ENCODE results near the gene DENND2C.

The DENND2C gene

DNA sequence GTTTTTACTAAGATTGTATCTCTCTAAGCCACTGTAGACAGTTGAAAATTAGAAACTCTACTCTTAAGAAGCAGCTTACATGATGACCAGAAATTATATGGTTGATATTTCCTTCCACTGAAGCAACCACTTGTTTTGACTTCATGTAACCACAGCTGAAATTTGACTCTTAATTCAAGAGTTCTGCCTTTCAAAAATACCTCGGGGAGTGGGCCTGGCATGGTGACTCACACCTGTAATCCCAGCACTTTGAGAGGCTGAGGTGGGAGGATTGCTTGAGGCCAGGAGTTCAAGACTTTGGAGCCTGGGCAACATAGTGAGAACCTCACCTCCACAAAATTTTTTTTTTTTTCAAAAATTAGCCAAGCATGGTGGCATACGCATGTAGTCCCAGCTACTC lies 21.2 kb upstream of the DENND2C start:
- ChIA-PET POLR2A (no interaction called here), CTCF (no interaction called here)
- TF ChIP-seq CTBP1 (IDR thresholded peaks at IDR 0.05; ENCODE audit: borderline replicate concordance) (no peak), ELF4 (IDR thresholded peaks at IDR 0.05) (no peak), FOXA1 (IDR thresholded peaks at IDR 0.05) (no peak), FOXM1 (IDR thresholded peaks at IDR 0.05; ENCODE audit: borderline replicate concordance) (no peak), ZNF384 (IDR thresholded peaks at IDR 0.05) (no peak), BHLHE40 (IDR thresholded peaks at IDR 0.05; ENCODE audit: borderline replicate concordance) (no peak), SP1 (IDR thresholded peaks at IDR 0.05) (no peak), SUZ12 (IDR thresholded peaks at IDR 0.05) (no peak), HDGF (IDR thresholded peaks at IDR 0.05; ENCODE audit: borderline replicate concordance) (no peak), LEF1 (IDR thresholded peaks at IDR 0.05; ENCODE audit: borderline replicate concordance) (no peak), TARDBP (IDR thresholded peaks at IDR 0.05) (no peak), NFRKB (IDR thresholded peaks at IDR 0.05) (no peak), ARNT (IDR thresholded peaks at IDR 0.05) (no peak), L3MBTL2 (conservative IDR thresholded peaks at IDR 0.05) (no peak), FOXK2 (IDR thresholded peaks at IDR 0.05) (no peak)
- TF ChIP-seq, protein P1, sequence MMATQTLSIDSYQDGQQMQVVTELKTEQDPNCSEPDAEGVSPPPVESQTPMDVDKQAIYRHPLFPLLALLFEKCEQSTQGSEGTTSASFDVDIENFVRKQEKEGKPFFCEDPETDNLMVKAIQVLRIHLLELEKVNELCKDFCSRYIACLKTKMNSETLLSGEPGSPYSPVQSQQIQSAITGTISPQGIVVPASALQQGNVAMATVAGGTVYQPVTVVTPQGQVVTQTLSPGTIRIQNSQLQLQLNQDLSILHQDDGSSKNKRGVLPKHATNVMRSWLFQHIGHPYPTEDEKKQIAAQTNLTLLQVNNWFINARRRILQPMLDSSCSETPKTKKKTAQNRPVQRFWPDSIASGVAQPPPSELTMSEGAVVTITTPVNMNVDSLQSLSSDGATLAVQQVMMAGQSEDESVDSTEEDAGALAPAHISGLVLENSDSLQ (IDR thresholded peaks at IDR 0.05) = no peak
- DNase-seq (ENCODE audit: extremely low spot score) = no peak

DNA sequence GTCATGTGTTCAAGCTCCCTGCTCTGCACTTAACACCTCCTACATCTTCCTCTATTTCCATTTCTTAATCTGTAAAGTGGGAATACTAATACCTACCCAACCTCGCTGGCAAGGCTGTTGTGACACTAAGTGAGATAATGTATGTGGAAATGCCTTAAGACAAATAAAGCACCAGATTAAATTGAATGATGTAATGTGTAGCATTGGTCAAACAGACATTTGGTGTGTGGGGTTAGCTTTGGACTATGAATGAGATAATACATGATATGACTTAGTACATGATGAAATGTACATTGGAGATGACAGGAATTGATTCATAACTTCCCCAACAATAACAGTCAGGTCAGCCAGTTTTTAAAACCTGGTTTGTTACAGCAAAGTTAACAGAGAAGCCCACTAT lies 20.3 kb upstream of the DENND2C start:
- ChIA-PET CTCF (no interaction called here), POLR2A (no interaction called here)
- TF ChIP-seq SP1 (IDR thresholded peaks at IDR 0.05) = no peak
- TF ChIP-seq, protein P1 (IDR thresholded peaks at IDR 0.05) = no peak
- no peak for TF ChIP-seq FOXK2 (IDR thresholded peaks at IDR 0.05)
- no peak for TF ChIP-seq ZNF384 (IDR thresholded peaks at IDR 0.05)
- no peak for TF ChIP-seq CTBP1 (IDR thresholded peaks at IDR 0.05; ENCODE audit: borderline replicate concordance)
- TF ChIP-seq ELF4 (IDR thresholded peaks at IDR 0.05) = no peak
- DNase-seq (ENCODE audit: extremely low spot score) = no peak

DNA sequence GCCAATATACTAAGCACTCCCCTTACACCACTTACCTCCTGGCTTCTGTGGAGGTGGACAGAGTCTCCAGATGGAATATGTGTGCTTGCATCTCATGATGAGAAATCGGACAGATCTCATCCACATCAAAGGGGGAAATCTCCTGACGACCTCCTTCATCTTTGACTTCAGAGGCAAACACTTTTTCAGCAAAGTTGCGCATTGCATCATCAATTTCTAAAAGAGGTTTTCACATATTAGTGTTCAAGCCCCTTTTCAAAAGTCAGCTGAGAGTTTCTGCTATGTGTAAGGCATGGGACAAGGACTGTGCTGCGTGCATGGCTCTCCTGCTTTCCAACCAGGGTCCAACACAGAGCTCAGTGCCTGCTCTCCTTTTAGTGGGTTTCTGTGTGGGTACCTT lies 18.7 kb upstream of the DENND2C start:
- TF ChIP-seq ELF4 (IDR thresholded peaks at IDR 0.05) (no peak), ARNT (IDR thresholded peaks at IDR 0.05) (no peak), TARDBP (IDR thresholded peaks at IDR 0.05) (no peak), BHLHE40 (IDR thresholded peaks at IDR 0.05; ENCODE audit: borderline replicate concordance) (no peak), FOXM1 (IDR thresholded peaks at IDR 0.05; ENCODE audit: borderline replicate concordance) (no peak), ZNF384 (IDR thresholded peaks at IDR 0.05) (no peak)
- TF ChIP-seq, protein P1 (IDR thresholded peaks at IDR 0.05) = no peak
- DNase-seq (ENCODE audit: extremely low spot score) = no peak
- CTCF ChIA-PET = no interaction called here
- POLR2A ChIA-PET = no interaction called here

DNA sequence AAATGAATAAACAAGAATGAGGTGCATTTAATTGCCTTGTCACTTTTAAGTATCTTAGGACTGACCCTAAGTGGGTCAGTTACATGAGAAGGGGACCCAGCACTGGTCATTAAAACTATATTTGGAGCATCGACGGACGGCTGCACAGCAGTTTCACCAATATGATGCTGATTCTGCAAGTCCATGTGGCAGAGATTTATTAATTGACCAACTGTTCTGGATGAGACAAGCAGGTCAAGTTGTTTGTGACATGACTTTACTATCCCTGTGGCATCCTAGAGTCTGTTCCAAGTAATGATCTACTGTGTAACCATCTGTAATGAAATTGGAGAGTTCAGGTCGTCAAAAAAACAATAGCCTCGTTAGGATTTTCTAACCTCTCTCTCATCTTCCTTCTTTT lies 16.0 kb upstream of the DENND2C start:
- TF ChIP-seq SP1 (IDR thresholded peaks at IDR 0.05) = no peak
- DNase-seq (ENCODE audit: extremely low spot score) = no peak
- CTCF ChIA-PET = no interaction called here
- POLR2A ChIA-PET = no interaction called here

DNA sequence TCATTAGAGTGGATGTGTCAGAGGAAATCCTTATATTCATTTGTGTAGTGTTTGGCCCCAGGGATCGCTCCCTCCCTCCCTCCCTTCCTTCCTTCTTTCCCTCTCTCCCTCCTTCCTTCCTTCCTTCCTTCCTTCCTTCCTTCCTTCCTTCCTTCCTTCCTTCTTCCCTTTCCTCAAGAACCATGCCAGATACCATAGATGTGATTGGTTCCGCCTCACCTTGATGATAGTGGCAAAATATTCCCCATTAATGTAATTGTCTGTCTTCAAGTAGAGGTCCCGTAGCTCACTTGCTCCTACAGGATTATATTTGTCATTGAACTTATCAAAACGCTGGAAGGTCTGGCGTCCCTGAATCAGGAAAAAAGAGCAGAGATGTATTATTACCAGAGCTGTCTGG lies 7.8 kb upstream of the DENND2C start:
- TF ChIP-seq NFRKB (IDR thresholded peaks at IDR 0.05) (no peak), SUZ12 (IDR thresholded peaks at IDR 0.05) (no peak)
- CTCF ChIA-PET = no interaction called here
- no peak for DNase-seq (ENCODE audit: extremely low spot score)
- POLR2A ChIA-PET = no interaction called here

DNA sequence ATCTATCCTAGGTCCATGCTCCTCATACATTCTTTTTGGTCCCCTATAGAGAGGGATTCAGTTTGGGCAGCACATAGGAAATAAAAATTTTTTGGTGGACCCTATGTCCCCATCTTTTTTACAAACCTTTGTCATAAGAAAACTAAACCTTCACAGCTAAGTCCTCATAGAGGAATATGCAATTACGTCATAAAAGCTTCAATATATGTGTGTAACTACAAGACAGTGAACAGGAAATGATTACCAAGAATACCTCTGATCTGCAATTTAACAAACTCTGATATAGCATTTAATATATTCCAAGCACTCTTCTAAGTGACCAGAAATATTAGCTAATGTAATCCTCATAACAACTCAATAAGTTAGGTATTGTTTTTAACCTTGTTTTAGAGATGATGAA lies 6.3 kb upstream of the DENND2C start:
- CTCF ChIA-PET = interaction anchor here (0.6 to 0.7 kb wide), 2 partner anchors 301 to 337 kb away, joined by 3 to 4 read pairs; no protein-coding TSS in a partner anchor
- TF ChIP-seq HDGF (IDR thresholded peaks at IDR 0.05; ENCODE audit: borderline replicate concordance) (no peak), FOXA1 (IDR thresholded peaks at IDR 0.05) (no peak), LEF1 (IDR thresholded peaks at IDR 0.05; ENCODE audit: borderline replicate concordance) (no peak), ARNT (IDR thresholded peaks at IDR 0.05) (no peak), BHLHE40 (IDR thresholded peaks at IDR 0.05; ENCODE audit: borderline replicate concordance) (no peak), ELF4 (IDR thresholded peaks at IDR 0.05) (no peak), SP1 (IDR thresholded peaks at IDR 0.05) (no peak), TARDBP (IDR thresholded peaks at IDR 0.05) (no peak), SUZ12 (IDR thresholded peaks at IDR 0.05) (no peak)
- TF ChIP-seq, protein P1 (IDR thresholded peaks at IDR 0.05) = no peak
- POLR2A ChIA-PET = no interaction called here
- DNase-seq (ENCODE audit: extremely low spot score) = no peak

DNA sequence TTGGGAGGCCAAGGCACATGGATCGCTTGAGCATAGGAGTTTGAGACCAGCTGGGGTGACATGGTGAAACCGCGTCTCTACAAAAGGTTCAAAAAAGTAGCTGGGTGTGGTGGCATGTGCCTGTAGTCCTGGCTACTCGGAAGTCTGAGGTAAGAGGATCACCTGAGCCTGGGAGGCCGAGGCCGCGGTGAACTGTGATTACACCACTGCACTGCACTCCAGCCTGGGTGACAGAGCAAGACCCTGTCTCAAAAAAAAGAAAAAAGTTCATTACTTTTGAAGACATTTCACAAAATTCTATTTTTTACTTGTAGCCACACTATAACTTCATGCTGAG lies 2.1 kb upstream of the DENND2C start:
- CTCF ChIA-PET = interaction anchor here (0.6 to 0.7 kb wide), 2 partner anchors 11 to 49 kb away, joined by 3 to 4 read pairs; no protein-coding TSS in a partner anchor
- no peak for DNase-seq (ENCODE audit: extremely low spot score)
- POLR2A ChIA-PET = no interaction called here
- no peak for TF ChIP-seq NFRKB (IDR thresholded peaks at IDR 0.05)
